Smooth muscle cell of trachea (primary cell): ENCODE measurements around the gene FTSJ1. TPM values are rescaled to one million over a fixed set of nuclear protein-coding genes. Genes with fewer than 3 reads are reported as not detected.

Experiments used
- total RNA-seq: library from RNA; depleted of rRNA; stranded (reverse); fragments of >200 nt; gene quantifications from 2 replicates; pipeline ENCODE4 v1.2.1, GENCODE V29; 2014

The FTSJ1 gene, protein sequence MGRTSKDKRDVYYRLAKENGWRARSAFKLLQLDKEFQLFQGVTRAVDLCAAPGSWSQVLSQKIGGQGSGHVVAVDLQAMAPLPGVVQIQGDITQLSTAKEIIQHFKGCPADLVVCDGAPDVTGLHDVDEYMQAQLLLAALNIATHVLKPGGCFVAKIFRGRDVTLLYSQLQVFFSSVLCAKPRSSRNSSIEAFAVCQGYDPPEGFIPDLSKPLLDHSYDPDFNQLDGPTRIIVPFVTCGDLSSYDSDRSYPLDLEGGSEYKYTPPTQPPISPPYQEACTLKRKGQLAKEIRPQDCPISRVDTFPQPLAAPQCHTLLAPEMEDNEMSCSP
- total RNA-seq: 40.5 and 52.1 TPM in 2 replicates

GRCh38 chrX:48475774-48476577, at the start of gene FTSJ1:
Gene FTSJ1 (plus strand): TSS chrX:48476199. CDS start chrX:48478048, 1,849 bp downstream.

DNA sequence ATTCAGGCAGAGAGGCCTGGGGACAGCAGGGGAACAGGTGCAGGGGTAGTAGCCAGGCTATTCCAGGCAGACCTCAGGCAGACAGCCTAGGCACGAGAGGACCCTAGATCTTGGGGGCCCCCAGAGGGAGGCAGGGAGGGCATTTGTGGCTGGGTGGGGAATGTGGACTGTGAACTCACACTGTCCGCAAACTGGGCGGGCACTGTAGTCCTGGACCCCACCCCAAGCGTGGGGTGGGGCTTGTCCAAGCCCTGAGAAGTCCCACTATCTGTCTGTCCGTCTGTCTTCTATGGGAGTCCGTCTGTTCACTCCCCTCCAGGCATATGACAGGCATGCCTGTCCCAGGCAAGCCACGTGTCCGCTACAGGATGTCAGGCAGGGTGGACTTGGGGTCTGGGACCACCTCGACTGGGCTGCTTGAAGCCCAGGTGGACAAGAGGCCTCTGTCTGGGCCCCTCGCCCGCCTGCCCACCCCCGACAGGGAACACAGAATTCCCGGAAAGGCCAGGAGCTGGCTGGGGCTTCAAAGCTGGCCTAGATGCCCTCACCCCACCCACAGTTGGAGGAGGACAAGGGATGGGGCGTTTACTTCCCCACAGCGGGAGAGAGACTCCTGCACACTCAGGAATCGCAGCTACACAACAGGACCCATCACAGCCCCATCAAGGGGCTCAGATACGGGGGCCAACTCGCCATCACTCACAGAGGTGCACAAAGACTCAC, 5.7 kb upstream of the FTSJ1 start, which contains the start of gene SLC38A5:
Gene SLC38A5, minus strand, starts transcription at position 151 of the 723 bp plus-strand sequence. CDS start 2,336 bp downstream, outside the sequence.

GRCh38 chrX:48508400-48509244, 32.6 kb downstream of the FTSJ1 start, which contains the start of gene PORCN:
Gene PORCN (plus strand): TSS chrX:48508992. CDS start chrX:48509821, 829 bp downstream.

DNA sequence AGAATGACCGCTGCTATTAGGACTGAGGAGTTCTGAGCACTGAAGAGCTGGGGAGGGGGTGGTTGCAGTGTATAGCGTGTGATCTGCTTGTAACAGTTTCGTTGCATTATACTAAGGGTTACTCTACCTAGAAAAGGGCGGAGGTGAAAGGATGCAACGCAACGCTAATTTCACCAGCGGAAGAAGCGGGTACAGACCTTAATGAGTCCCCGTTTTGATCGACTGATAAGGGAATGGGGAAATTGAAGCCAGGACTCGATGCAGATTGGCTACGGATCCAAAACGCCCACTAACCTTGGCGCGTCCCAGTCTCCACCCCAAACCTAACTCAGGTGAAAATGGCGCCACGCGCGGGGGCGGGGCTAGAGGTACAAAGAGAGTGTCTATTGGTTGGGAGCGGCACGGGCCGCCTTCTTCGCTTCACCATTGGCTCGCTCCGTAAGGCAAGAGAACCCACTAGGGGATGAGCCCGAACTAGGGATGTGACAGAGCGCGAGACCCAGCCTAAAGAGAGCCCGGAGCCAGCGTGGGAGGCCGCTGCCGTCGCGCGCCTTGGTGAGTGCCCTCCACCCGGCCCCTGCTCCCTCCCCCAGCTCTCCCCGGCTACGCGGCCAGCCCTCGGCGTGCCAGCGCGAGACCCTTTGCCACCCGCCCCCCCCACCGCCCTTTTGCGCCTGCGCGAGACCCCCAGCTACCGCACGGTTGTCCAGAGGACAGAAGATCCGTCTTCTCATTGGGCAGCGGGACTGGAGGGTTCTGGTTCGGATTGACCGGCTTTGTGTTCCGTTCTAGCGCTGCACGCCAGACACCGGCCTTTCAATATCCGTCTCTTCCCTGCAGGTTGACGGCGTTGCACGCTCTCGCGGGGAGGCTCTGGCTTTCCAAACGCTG, 45.6 kb downstream of the FTSJ1 start, which contains the start of gene EBP:
Gene EBP, plus strand, starts transcription at position 456 of the 891 bp plus-strand sequence. CDS start 1,964 bp downstream, outside the sequence.

Other genes starting within 250 kb of the FTSJ1 start
- not detected in 2 replicates for gene SSX1, start 220.8 kb upstream of the FTSJ1 start, total RNA-seq
- gene SSX3, start 119.5 kb upstream of the FTSJ1 start, total RNA-seq: not detected in 2 replicates
- not detected in 2 replicates for gene SSX4, start 92.7 kb upstream of the FTSJ1 start, total RNA-seq
- gene SSX4B, start 64.2 kb upstream of the FTSJ1 start, total RNA-seq: not detected in 2 replicates
- gene SLC38A5, start 5.9 kb upstream of the FTSJ1 start, total RNA-seq: 56.4 and 78.2 TPM in 2 replicates
- gene PORCN, start 32.8 kb downstream of the FTSJ1 start, total RNA-seq: 6.5 and 10.8 TPM in 2 replicates
- 17.9 and 76.4 TPM in 2 replicates for gene EBP, start 45.6 kb downstream of the FTSJ1 start, total RNA-seq
- 8.7 and 9.3 TPM in 2 replicates for gene TBC1D25, start 63.5 kb downstream of the FTSJ1 start, total RNA-seq
- 59.4 and 286 TPM in 2 replicates for gene RBM3, start 98.3 kb downstream of the FTSJ1 start, total RNA-seq
- gene WDR13, start 121.3 kb downstream of the FTSJ1 start, total RNA-seq: 103 and 147 TPM in 2 replicates
- gene WAS, start 207.6 kb downstream of the FTSJ1 start, total RNA-seq: 0.17 TPM in 1 of 2 replicates, not detected in the other
- gene SUV39H1, start 220.5 kb downstream of the FTSJ1 start, total RNA-seq: 2.3 and 8.3 TPM in 2 replicates